Adipocyte (in vitro differentiated cells): ENCODE measurements around the gene S100G.

Experiments used
- DNase-seq: peaks from one replicate; pipeline ENCODE4 v3.0.0-alpha.2; 2015; ENCODE audit warnings: low read depth
- H3K27me3 ChIP-seq: replicated peaks from 2 replicates; pipeline ENCODE4 v1.7.0; 2013; ENCODE audit warnings: mild to moderate bottlenecking, low read length, moderate library complexity; ENCODE audit not compliant: control insufficient read depth, insufficient read depth
- H3K36me3 ChIP-seq: 2 replicates; pipeline ENCODE4 v1.7.0; 2013; ENCODE audit warnings: low read length, mild to moderate bottlenecking, moderate library complexity; ENCODE audit not compliant: control insufficient read depth, insufficient read depth, severe bottlenecking
- H3K4me1 ChIP-seq: 2 replicates; pipeline ENCODE4 v1.7.0; 2013; ENCODE audit warnings: mild to moderate bottlenecking, low read length, moderate library complexity; ENCODE audit not compliant: control insufficient read depth, insufficient read depth
- H3K4me3 ChIP-seq: 2 replicates; pipeline ENCODE4 v1.7.0; 2013; ENCODE audit warnings: mild to moderate bottlenecking, low read length, moderate library complexity
- H3K9ac ChIP-seq: 2 replicates; pipeline ENCODE4 v1.7.0; 2013; ENCODE audit warnings: mild to moderate bottlenecking, low read length, moderate library complexity
- H3K9me3 ChIP-seq: 2 replicates; pipeline ENCODE4 v1.7.0; 2013; ENCODE audit warnings: mild to moderate bottlenecking, low read length, moderate library complexity; ENCODE audit not compliant: control insufficient read depth

Gene S100G

DNA sequence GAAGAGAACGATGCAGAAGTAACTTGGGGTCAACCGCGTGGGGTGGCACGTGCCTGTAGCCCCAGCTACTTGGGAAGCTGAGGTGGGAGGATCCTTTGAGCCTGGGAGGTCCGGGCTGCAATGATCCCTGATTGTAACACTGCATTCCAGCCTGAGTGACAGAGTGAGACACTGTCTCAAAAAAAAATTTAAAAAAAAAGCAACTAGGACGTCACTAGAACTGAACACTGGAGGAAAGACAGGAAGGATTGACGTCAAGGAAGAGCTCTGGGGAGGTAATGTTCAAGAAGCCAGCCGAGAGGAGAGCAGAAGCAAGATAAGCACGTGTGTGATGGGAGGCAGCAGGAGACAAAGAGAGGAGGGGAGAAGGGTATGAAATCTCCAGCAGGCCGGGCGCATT lies 28.7 kb downstream of the S100G start:
- Histone ChIP-seq H3K9me3 (no peaks in the 10 kb centered on the region), H3K9ac (no peak overlapping the region), H3K36me3 (peaks cover 16% of the 10 kb centered on the region), H3K4me3 (no peak overlapping the region), H3K27me3 (peaks cover 5% of the 10 kb centered on the region), H3K4me1 (no peaks in the 10 kb centered on the region)
- no peak for DNase-seq

DNA sequence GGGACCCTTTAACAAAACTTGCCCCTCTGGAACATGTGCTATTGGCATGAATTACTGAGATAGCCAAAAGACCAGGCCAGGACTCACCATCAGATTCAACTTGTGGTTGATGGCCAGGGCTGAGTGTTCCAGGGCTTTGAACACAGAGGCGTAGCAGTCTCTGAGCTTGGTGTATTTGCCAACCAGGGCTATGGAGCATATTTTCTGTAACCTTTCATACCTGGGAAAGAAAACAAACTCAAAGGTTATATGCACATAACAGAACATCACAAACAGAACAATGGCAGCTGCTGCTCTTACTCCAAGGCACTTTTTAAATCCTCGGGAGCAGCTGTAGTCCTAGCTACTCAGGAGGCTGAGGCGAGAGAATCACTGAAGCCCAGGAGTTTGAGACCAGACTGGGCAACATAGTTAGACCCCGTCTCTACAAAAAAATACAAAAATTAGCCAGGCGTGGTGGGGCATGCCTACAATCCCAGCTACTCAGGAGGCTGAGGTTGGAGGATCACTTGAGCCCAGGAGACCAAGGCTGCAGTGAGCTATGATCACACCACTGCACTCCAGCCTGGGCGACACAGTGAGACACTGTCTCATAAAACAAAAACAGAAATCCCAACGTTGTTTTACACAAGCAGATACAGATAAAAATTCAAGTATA lies 33.2 kb downstream of the S100G start:
- DNase-seq: no peak
- Histone ChIP-seq H3K4me3 (no peak overlapping the region), H3K27me3 (peaks cover 5% of the 10 kb centered on the region), H3K36me3 (peaks cover 16% of the 10 kb centered on the region), H3K4me1 (no peaks in the 10 kb centered on the region), H3K9ac (no peak overlapping the region), H3K9me3 (no peaks in the 10 kb centered on the region)

DNA sequence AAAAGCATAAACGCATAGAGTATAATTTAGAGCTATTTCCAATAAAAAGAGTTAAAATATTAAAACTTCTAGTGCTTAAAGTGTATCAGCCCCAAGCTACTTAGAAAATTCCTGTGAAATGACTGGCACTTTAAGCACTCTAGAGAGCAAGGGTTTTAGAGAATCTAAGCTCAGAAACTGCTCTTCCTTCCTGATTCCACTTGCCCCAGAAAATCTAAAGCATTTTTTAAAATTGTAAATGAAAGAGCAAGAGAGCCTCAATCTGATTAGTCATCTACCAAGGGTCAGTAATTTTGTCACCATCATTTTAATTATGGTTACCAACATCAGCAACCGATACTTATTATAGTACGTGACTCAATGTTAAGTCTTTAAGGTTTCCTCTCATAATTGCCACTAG lies 37.6 kb downstream of the S100G start:
- Histone ChIP-seq H3K36me3 (peaks cover 11% of the 10 kb centered on the region), H3K4me1 (no peaks in the 10 kb centered on the region), H3K27me3 (peaks cover 2% of the 10 kb centered on the region), H3K9ac (no peak overlapping the region), H3K9me3 (no peaks in the 10 kb centered on the region), H3K4me3 (no peak overlapping the region)
- DNase-seq: peak; percentile 20

DNA sequence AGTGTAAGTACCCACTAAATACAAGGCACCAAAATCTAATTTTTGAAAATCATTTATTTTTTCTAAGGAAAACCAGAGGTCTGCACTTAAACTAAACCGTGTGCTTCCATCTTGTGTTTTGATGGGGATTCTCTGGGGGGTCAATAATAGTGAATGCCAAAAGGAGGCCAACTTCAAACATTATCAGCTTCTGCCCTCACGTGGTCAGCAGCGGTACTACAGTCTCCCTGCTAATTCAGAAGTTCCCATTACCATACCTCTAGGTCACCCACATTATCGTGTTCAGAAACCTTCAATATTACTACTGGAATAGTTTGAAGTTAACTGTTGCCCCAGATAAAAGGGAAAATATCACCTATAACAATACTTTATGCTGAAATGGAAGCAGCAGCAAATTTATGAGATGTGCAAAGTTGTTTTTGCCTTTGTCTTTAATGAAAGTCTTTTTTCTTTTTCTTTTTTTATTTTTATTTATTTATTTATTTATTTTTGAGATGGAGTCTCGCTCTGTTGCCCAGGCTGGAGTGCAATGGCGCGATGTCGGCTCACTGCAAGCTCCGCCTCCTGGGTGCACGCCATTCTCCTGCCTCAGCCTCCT lies 45.2 kb downstream of the S100G start:
- no peak overlapping the region for H3K9ac ChIP-seq
- H3K9me3 ChIP-seq: no peaks in the 10 kb centered on the region
- DNase-seq: peak; percentile 79
- no peaks in the 10 kb centered on the region for H3K4me1 ChIP-seq
- H3K4me3 ChIP-seq: no peak overlapping the region
- peaks cover 5% of the 10 kb centered on the region for H3K36me3 ChIP-seq
- peaks cover 14% of the 10 kb centered on the region for H3K27me3 ChIP-seq

- Histone ChIP-seq H3K9ac (no peak overlapping the region), H3K36me3 (no peaks in the 10 kb centered on the region), H3K4me1 (no peaks in the 10 kb centered on the region), H3K27me3 (peaks cover 14% of the 10 kb centered on the region), H3K9me3 (no peaks in the 10 kb centered on the region), H3K4me3 (no peak overlapping the region)
- DNase-seq: no peak
These were observed 47.0 kb downstream of the S100G start for GRCh38 chrX:16696956-16697355.

GRCh38 chrX:16699389-16699788 lies 49.4 kb downstream of the S100G start:
- H3K27me3 ChIP-seq: peaks cover 11% of the 10 kb centered on the region
- no peak overlapping the region for H3K4me3 ChIP-seq
- no peaks in the 10 kb centered on the region for H3K9me3 ChIP-seq
- H3K36me3 ChIP-seq: no peaks in the 10 kb centered on the region
- H3K4me1 ChIP-seq: no peaks in the 10 kb centered on the region
- H3K9ac ChIP-seq: no peak overlapping the region
- no peak for DNase-seq

DNA sequence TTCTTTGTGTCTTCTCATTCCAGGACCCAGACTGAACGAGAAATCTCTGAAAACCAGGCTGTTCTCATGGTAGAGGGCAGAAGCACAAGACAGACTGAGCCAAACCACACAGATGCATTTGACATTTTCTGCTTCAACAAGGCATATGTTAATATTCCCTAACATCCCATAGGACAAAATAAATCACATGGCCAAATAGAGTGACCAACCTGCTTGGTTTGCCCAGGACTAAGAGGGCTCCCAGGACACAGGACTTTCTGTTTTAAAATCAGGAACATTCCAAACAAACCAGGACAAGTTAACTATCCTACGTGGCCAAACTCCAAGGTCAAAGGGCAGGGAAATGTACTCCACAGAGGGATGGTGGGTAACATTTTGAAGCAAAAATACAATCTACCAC lies 50.8 kb downstream of the S100G start:
- no peak for DNase-seq
- Histone ChIP-seq H3K4me1 (no peaks in the 10 kb centered on the region), H3K27me3 (peaks cover 7% of the 10 kb centered on the region), H3K9ac (no peak overlapping the region), H3K9me3 (no peaks in the 10 kb centered on the region), H3K36me3 (no peaks in the 10 kb centered on the region), H3K4me3 (no peak overlapping the region)

DNA sequence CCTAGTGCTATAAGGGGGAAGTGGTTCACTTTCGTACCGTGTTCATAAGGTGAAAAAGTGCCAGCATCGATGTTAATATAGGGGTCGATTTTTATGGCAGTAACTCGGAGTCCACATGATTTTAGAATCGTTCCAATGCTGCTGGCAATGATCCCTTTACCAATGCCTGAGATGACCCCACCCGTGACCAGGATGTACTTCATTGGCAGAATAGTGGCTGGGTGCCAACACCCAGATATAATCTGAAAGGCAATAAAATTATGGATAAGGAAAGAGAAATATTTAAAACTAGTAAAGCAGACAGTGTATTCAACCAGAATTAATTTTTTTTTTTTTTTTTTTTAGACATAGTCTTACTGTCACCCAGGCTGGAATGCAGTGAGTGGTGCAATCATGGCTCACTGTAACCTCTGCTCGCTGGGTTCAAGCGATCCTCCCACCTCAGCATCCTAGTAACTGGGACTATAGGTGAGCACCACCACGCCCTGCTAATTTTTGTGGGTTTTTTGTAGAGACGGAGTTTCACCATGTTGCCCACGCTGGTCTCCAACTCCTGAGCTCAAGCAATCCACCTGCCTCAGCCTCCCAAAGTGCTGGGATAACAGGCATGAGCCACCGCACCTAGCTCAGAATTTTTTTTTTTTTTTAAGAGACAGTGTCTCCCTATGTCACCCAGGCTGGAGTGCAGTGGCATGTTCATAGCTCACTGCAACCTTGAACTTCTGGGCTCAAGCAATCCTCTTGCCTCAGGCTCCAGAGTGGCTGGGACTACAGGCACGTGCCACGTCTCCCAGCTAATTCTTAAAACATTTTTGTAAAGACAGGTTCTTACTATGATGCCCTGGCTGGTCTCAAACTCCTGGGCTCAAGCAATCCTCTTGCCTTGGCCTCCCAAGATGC lies 53.0 kb downstream of the S100G start:
- H3K36me3 ChIP-seq: peaks cover 4% of the 10 kb centered on the region
- H3K9ac ChIP-seq: no peak overlapping the region
- H3K27me3 ChIP-seq: peaks cover 3% of the 10 kb centered on the region
- no peaks in the 10 kb centered on the region for H3K4me1 ChIP-seq
- no peak overlapping the region for H3K4me3 ChIP-seq
- H3K9me3 ChIP-seq: no peaks in the 10 kb centered on the region
- DNase-seq: no peak
